H9 (cell line): ENCODE data around the gene PERM1. TPM values are rescaled to one million over a fixed set of nuclear protein-coding genes. Genes with fewer than 3 reads are reported as not detected.

Experiments
- DNase-seq: peaks from one replicate; pipeline ENCODE4 v3.0.0-alpha.2; 2017
- H2AFZ ChIP-seq: one replicate; pipeline ENCODE4 v1.6.1; 2013; ENCODE audit warnings: mild to moderate bottlenecking, low read length, control low read depth, moderate library complexity
- H2AK5ac ChIP-seq: 2 replicates; pipeline ENCODE4 v1.6.1; 2013; ENCODE audit warnings: low read length, control low read depth, mixed read lengths; ENCODE audit not compliant: insufficient read length
- H2BK120ac ChIP-seq: one replicate; pipeline ENCODE4 v1.6.1; 2013; ENCODE audit warnings: low read depth, mild to moderate bottlenecking, low read length, control low read depth, inconsistent platforms; ENCODE audit not compliant: poor library complexity, severe bottlenecking
- H2BK12ac ChIP-seq: 2 replicates; pipeline ENCODE4 v1.6.1; 2013; ENCODE audit warnings: low read length, control low read depth, mixed read lengths, low read depth; ENCODE audit not compliant: insufficient read length
- H2BK15ac ChIP-seq: 2 replicates; pipeline ENCODE4 v1.6.1; 2013; ENCODE audit warnings: low read depth, low read length, control low read depth
- H2BK20ac ChIP-seq: one replicate; pipeline ENCODE4 v1.6.1; 2013; ENCODE audit warnings: low read depth, mild to moderate bottlenecking, low read length, control low read depth, inconsistent platforms; ENCODE audit not compliant: poor library complexity, severe bottlenecking
- H2BK5ac ChIP-seq: 2 replicates; pipeline ENCODE4 v1.6.1; 2013; ENCODE audit warnings: low read length, control low read depth, mixed read lengths; ENCODE audit not compliant: insufficient read length
- H3K14ac ChIP-seq: 2 replicates; pipeline ENCODE4 v1.6.1; 2013; ENCODE audit warnings: low read length, control low read depth; ENCODE audit not compliant: insufficient read depth
- H3K18ac ChIP-seq: 2 replicates; pipeline ENCODE4 v1.6.1; 2013; ENCODE audit warnings: low read depth, mild to moderate bottlenecking, mixed read lengths, low read length, control low read depth; ENCODE audit not compliant: insufficient read length
- H3K23ac ChIP-seq: 2 replicates; pipeline ENCODE4 v1.6.1; 2013; ENCODE audit warnings: low read length, control low read depth, mixed read lengths, low read depth; ENCODE audit not compliant: insufficient read length
- H3K23me2 ChIP-seq: 2 replicates; pipeline ENCODE4 v1.6.1; 2013; ENCODE audit warnings: low read depth, mild to moderate bottlenecking, mixed read lengths, low read length, control low read depth; ENCODE audit not compliant: insufficient read length, poor library complexity, severe bottlenecking
- H3K27ac ChIP-seq: 2 replicates; pipeline ENCODE4 v1.5.1; 2013; ENCODE audit warnings: low read length, control low read depth, mixed read lengths, low read depth; ENCODE audit not compliant: insufficient read length
- H3K27me3 ChIP-seq: 2 replicates; pipeline ENCODE4 v1.6.1; 2013; ENCODE audit warnings: low read length, control low read depth, inconsistent platforms; ENCODE audit not compliant: insufficient read depth
- H3K4ac ChIP-seq: 2 replicates; pipeline ENCODE4 v1.6.1; 2013; ENCODE audit warnings: low read depth, mild to moderate bottlenecking, control low read depth, inconsistent platforms, low read length, moderate library complexity
- H3K4me1 ChIP-seq: 2 replicates; pipeline ENCODE4 v1.6.1; 2013; ENCODE audit warnings: low read length, control low read depth, inconsistent platforms; ENCODE audit not compliant: insufficient read depth
- H3K4me2 ChIP-seq: 2 replicates; pipeline ENCODE4 v1.6.1; 2013; ENCODE audit warnings: low read length, control low read depth, mixed read lengths; ENCODE audit not compliant: insufficient read length, insufficient read depth
- H3K56ac ChIP-seq: 2 replicates; pipeline ENCODE4 v1.6.1; 2013; ENCODE audit warnings: low read depth, mild to moderate bottlenecking, mixed read lengths, low read length, control low read depth; ENCODE audit not compliant: insufficient read length
- H3K79me1 ChIP-seq: 2 replicates; pipeline ENCODE4 v1.6.1; 2013; ENCODE audit warnings: low read depth, mild to moderate bottlenecking, moderate library complexity, low read length, control low read depth, inconsistent platforms; ENCODE audit not compliant: insufficient read depth, poor library complexity, severe bottlenecking
- H3K79me2 ChIP-seq: 2 replicates; pipeline ENCODE4 v1.6.1; 2013; ENCODE audit warnings: low read length, control low read depth, inconsistent platforms; ENCODE audit not compliant: insufficient read depth
- H3K9ac ChIP-seq: 2 replicates; pipeline ENCODE4 v1.6.1; 2013; ENCODE audit warnings: low read length, control low read depth, mixed read lengths; ENCODE audit not compliant: insufficient read length; ENCODE audit errors: extremely low read depth
- H3K9me3 ChIP-seq: one replicate; pipeline ENCODE4 v1.6.1; 2013; ENCODE audit warnings: low read depth, low read length, inconsistent platforms; ENCODE audit not compliant: control insufficient read depth
- H3T11ph ChIP-seq: one replicate; pipeline ENCODE4 v1.6.1; 2013; ENCODE audit warnings: mild to moderate bottlenecking, low read length, control low read depth, inconsistent platforms
- H4K20me1 ChIP-seq: one replicate; pipeline ENCODE4 v1.6.1; 2013; ENCODE audit not compliant: control insufficient read depth, insufficient read length, insufficient read depth
- H4K5ac ChIP-seq: 2 replicates; pipeline ENCODE4 v1.6.1; 2013; ENCODE audit warnings: low read depth, mild to moderate bottlenecking, mixed read lengths, low read length, control low read depth; ENCODE audit not compliant: insufficient read length
- H4K8ac ChIP-seq: replicated peaks from 2 replicates; pipeline ENCODE4 v1.6.1; 2013; ENCODE audit warnings: low read length, control low read depth, mixed read lengths, low read depth; ENCODE audit not compliant: insufficient read length
- H4K91ac ChIP-seq: 2 replicates; pipeline ENCODE4 v1.6.1; 2013; ENCODE audit warnings: low read depth, mild to moderate bottlenecking, moderate library complexity, mixed read lengths, low read length, control low read depth; ENCODE audit not compliant: insufficient read length
- H3K27ac Mint-ChIP-seq, 3 experiments: 2 replicates in 2 of 3; 3 replicates in 1 of 3; pipeline ENCODE4 v1.8.0; 2020 to 2021; ENCODE audit warnings: mixed read lengths in 3 of 3, mild to moderate bottlenecking in 1 of 3, moderate library complexity in 1 of 3
- H3K27me3 Mint-ChIP-seq: 2 replicates; pipeline ENCODE4 v1.8.0; 2021; ENCODE audit warnings: low read depth, mild to moderate bottlenecking, moderate library complexity, mixed read lengths
- H3K36me3 Mint-ChIP-seq, 3 experiments: 2 replicates in 2 of 3; 3 replicates in 1 of 3; pipeline ENCODE4 v1.8.0; 2020 to 2021; ENCODE audit warnings: low read depth in 3 of 3, mixed read lengths in 3 of 3; ENCODE audit not compliant: insufficient read depth in 1 of 3
- H3K4me1 Mint-ChIP-seq, 2 experiments: 2 replicates each; pipeline ENCODE4 v1.8.0; 2020; ENCODE audit warnings: mixed read lengths in 2 of 2
- H3K4me3 Mint-ChIP-seq, 2 experiments: 2 replicates in 1 of 2; 3 replicates in 1 of 2; pipeline ENCODE4 v1.8.0; 2020 to 2021; ENCODE audit warnings: mild to moderate bottlenecking in 2 of 2, mixed read lengths in 2 of 2, moderate library complexity in 1 of 2
- H3K9me3 Mint-ChIP-seq, 2 experiments: 2 replicates in 1 of 2; 3 replicates in 1 of 2; pipeline ENCODE4 v1.8.0; 2020; ENCODE audit warnings: mild to moderate bottlenecking in 2 of 2, mixed read lengths in 2 of 2, moderate library complexity in 1 of 2
- CTCF ChIP-seq: fragments of 200-600 bp; sonication (generic); conservative IDR thresholded peaks from 3 replicates; pipeline ENCODE4 v1.8.0; 2021; ENCODE audit warnings: antibody characterized with exemption, mild to moderate bottlenecking
- WGBS: extraction: QIAGEN DNeasy Blood & Tissue Kit; methylation state at CpG from one replicate; pipeline ENCODE4 v1.1.7; 2013; ENCODE audit warnings: missing lambda C conversion rate, low lambda C conversion rate, mixed read lengths; ENCODE audit not compliant: insufficient read length; ENCODE audit errors: extremely low coverage; 5-methylcytosine and 5-hydroxymethylcytosine counted together
- total RNA-seq: library from RNA; stranded (reverse); gene quantifications from 2 replicates; pipeline ENCODE4 v1.2.1, GENCODE V29; 2021

The PERM1 gene
- total RNA-seq, 1 experiment from 2014 or later = not detected

- H2BK5ac ChIP-seq = no peak overlapping the region
- peak overlapping the region; percentile 80 for H3K14ac ChIP-seq
- H3K23ac ChIP-seq = no peak overlapping the region
- H4K5ac ChIP-seq = no peak overlapping the region
- peaks cover 14 to 30% of the 10 kb centered on the region in 2 experiments for H3K4me1 Mint-ChIP-seq
- H4K20me1 ChIP-seq = no peaks in the 10 kb centered on the region
- no peak overlapping the region for H2BK15ac ChIP-seq
- peak overlapping the region; percentile 55 for H3K18ac ChIP-seq
- H4K8ac ChIP-seq = no peak overlapping the region
- peaks cover 78% of the 10 kb centered on the region for H3K27me3 Mint-ChIP-seq
- H3K36me3 Mint-ChIP-seq = no peaks in the 10 kb centered on the region
- no peak overlapping the region for H2BK120ac ChIP-seq
- no peak overlapping the region for H3K9ac ChIP-seq
- H3K27ac Mint-ChIP-seq = peak overlapping the region in 2 of 3 experiments; percentile 52 to 82; a peak in 3 of 7 replicates
- H3K9me3 ChIP-seq = no peaks in the 10 kb centered on the region
- peak; percentile 78 for DNase-seq
- H3K9me3 Mint-ChIP-seq = no peaks in the 10 kb centered on the region
- no peak overlapping the region for H2AK5ac ChIP-seq
- H2BK20ac ChIP-seq = no peak overlapping the region
- no peak for TF ChIP-seq CTCF
- peak overlapping the region; percentile 19 for H3K4me2 ChIP-seq
- no peak overlapping the region for H4K91ac ChIP-seq
- peak overlapping the region; percentile 49 to 84 for H3K4me3 Mint-ChIP-seq
- H3T11ph ChIP-seq = no peak overlapping the region
- no peak overlapping the region for H2BK12ac ChIP-seq
- peaks cover 37% of the 10 kb centered on the region; the same call in 1 of the 2 replicates for H3K27me3 ChIP-seq
- H3K27ac ChIP-seq = no peak overlapping the region
- H3K56ac ChIP-seq = no peak overlapping the region
- no peak overlapping the region; the same call in 1 of the 2 replicates for H3K4ac ChIP-seq
- 0 out of 2 replicates have a peak, but pooled peaks cover 1% of the 10 kb centered on the region for H3K4me1 ChIP-seq
- WGBS = no CpG with 5 or more reads among the region's 75 CpGs
- H3K79me1 ChIP-seq = no peaks in the 10 kb centered on the region
- H3K23me2 ChIP-seq = peaks cover 20% of the 10 kb centered on the region
- no peak overlapping the region for H2AFZ ChIP-seq
- H3K79me2 ChIP-seq = no peaks in the 10 kb centered on the region
Measured at GRCh38 chr1:1000357-1001056, 18.6 kb upstream of the PERM1 start.
